Hematopoietic multipotent progenitor cell treated with erythropoietin and hydrocortisone succinate and interleukin-3 and kit ligand, for 17 days (in vitro differentiated cells): ENCODE results near the gene GPR183.

Experiments
- DNase-seq: peaks from one replicate; pipeline ENCODE4 v3.0.0-alpha.2; 2015; ENCODE audit warnings: low spot score

GPR183 gene

GRCh38 chr13:99294958-99295357 lies 12.2 kb downstream of the GPR183 start:
- no peak for DNase-seq

GRCh38 chr13:99294198-99294597 lies 13.0 kb downstream of the GPR183 start:
- no peak for DNase-seq

- no peak for DNase-seq
Measured at GRCh38 chr13:99293178-99293577, 14.0 kb downstream of the GPR183 start.

GRCh38 chr13:99290894-99291293 lies 16.3 kb downstream of the GPR183 start:
- no peak for DNase-seq

- no peak for DNase-seq
Measured at GRCh38 chr13:99289674-99290337, 17.4 kb downstream of the GPR183 start.

GRCh38 chr13:99289271-99289670 lies 17.9 kb downstream of the GPR183 start:
- no peak for DNase-seq

- no peak for DNase-seq
Measured at GRCh38 chr13:99288089-99288488, 19.1 kb downstream of the GPR183 start.

- DNase-seq = no peak
Measured at GRCh38 chr13:99287551-99287950, 19.6 kb downstream of the GPR183 start.

GRCh38 chr13:99285432-99286182 lies 21.6 kb downstream of the GPR183 start:
- DNase-seq = no peak

- DNase-seq = no peak
Measured at GRCh38 chr13:99282264-99283231, 24.7 kb downstream of the GPR183 start.

GRCh38 chr13:99281811-99282263 lies 25.4 kb downstream of the GPR183 start:
- DNase-seq = no peak

GRCh38 chr13:99280166-99280565 lies 27.0 kb downstream of the GPR183 start:
- DNase-seq = no peak

- DNase-seq = no peak
Measured at GRCh38 chr13:99279637-99280036, 27.6 kb downstream of the GPR183 start.

- no peak for DNase-seq
Measured at GRCh38 chr13:99278843-99279242, 28.4 kb downstream of the GPR183 start.

GRCh38 chr13:99278200-99278599 lies 29.0 kb downstream of the GPR183 start:
- DNase-seq = no peak

GRCh38 chr13:99277629-99278028 lies 29.6 kb downstream of the GPR183 start:
- DNase-seq = no peak

GRCh38 chr13:99276706-99277105 lies 30.5 kb downstream of the GPR183 start:
- DNase-seq = no peak

- no peak for DNase-seq
Measured at GRCh38 chr13:99275093-99275469, 32.1 kb downstream of the GPR183 start.

- no peak for DNase-seq
Measured at GRCh38 chr13:99273128-99273527, 34.1 kb downstream of the GPR183 start.

- DNase-seq = no peak
Measured at GRCh38 chr13:99272481-99272880, 34.7 kb downstream of the GPR183 start.

- no peak for DNase-seq
Measured at GRCh38 chr13:99271249-99271648, 36.0 kb downstream of the GPR183 start.

GRCh38 chr13:99270518-99270917 lies 36.7 kb downstream of the GPR183 start:
- no peak for DNase-seq
